Thoracic aorta (tissue), 2 donors: Measurements from ENCODE around the gene LLCFC1. TPM values are rescaled to one million over a fixed set of nuclear protein-coding genes. Genes with fewer than 3 reads are reported as not detected.

Experiments used
- ATAC-seq: fragments of 150-250 bp; one replicate; pipeline ENCODE4 v1.8.0; 2017; ENCODE audit warnings: low read depth; ENCODE audit not compliant: insufficient number of reproducible peaks, low FRiP score
- DNase-seq: peaks from one replicate; pipeline ENCODE4 v3.0.0-alpha.2; 2020; ENCODE audit warnings: low spot score
- H3K27ac ChIP-seq, 2 donors: fragments of 200-600 bp; sonication (generic); 1 replicate in 1 of 2; 2 replicates in 1 of 2; pipeline ENCODE4 v1.5.1; 2016; ENCODE audit warnings: mild to moderate bottlenecking in 2 of 2, moderate library complexity in 2 of 2
- H3K27me3 ChIP-seq: fragments of 200-600 bp; sonication (generic); replicated peaks from 2 replicates; pipeline ENCODE4 v1.6.0; 2016; ENCODE audit warnings: mild to moderate bottlenecking; ENCODE audit not compliant: insufficient read depth
- H3K36me3 ChIP-seq: fragments of 200-600 bp; sonication (generic); one replicate; pipeline ENCODE4 v1.5.1; 2016
- H3K4me1 ChIP-seq, 2 donors: fragments of 200-600 bp; sonication (generic); 1 replicate in 1 of 2; 2 replicates in 1 of 2; pipeline versions ENCODE4 v1.5.1 to v1.6.0; 2016; ENCODE audit warnings: low read depth in 2 of 2, mild to moderate bottlenecking in 1 of 2; ENCODE audit not compliant: control insufficient read depth in 1 of 2
- H3K4me3 ChIP-seq: fragments of 200-600 bp; sonication (generic); 2 replicates; pipeline ENCODE4 v1.5.1; 2016; ENCODE audit warnings: mild to moderate bottlenecking
- H3K9me3 ChIP-seq: fragments of 200-600 bp; sonication (generic); 2 replicates; pipeline ENCODE4 v1.5.1; 2016
- total RNA-seq, 2 donors: library from RNA; depleted of rRNA; stranded (reverse); fragments of >200 nt; gene quantifications; one replicate each; pipeline versions ENCODE4 v1.1.0 to v1.2.3, GENCODE V29; 2016
- TF ChIP-seq, protein P1 (sequence below): fragments of 200-600 bp; sonication (generic); IDR thresholded peaks from one replicate; pipeline ENCODE4 v1.5.1; 2019; ENCODE audit warnings: antibody characterized with exemption

The LLCFC1 gene
- total RNA-seq, 2 donors from 2014 or later, result not detected

DNA sequence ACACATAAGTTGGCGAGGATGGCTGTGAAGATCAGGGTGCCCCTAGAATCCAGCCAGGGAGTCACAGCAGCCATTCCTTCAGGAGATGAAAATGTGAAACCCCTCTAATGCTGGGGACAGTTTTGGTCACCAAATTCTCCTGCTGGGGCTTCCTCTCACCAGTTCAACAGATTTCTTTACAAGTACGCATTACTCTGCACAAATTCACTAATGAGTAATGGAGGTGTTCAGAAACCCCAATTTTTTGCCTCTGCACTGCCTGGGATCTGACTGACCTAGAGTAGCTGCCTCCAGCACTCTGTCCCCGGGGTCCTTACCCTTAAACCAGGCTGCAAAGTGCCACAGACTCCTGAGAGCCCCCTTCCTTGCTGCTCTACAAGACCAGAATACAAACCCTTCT, 21.8 kb upstream of the LLCFC1 start:
- Histone ChIP-seq H3K27ac (no peak overlapping the region), H3K4me1 (no peaks in the 10 kb centered on the region), H3K4me3 (no peak overlapping the region), H3K9me3 (no peaks in the 10 kb centered on the region), H3K36me3 (no peaks in the 10 kb centered on the region), H3K27me3 (no peaks in the 10 kb centered on the region)
- ATAC-seq, result no peak
- DNase-seq, result no peak
- TF ChIP-seq, protein P1, sequence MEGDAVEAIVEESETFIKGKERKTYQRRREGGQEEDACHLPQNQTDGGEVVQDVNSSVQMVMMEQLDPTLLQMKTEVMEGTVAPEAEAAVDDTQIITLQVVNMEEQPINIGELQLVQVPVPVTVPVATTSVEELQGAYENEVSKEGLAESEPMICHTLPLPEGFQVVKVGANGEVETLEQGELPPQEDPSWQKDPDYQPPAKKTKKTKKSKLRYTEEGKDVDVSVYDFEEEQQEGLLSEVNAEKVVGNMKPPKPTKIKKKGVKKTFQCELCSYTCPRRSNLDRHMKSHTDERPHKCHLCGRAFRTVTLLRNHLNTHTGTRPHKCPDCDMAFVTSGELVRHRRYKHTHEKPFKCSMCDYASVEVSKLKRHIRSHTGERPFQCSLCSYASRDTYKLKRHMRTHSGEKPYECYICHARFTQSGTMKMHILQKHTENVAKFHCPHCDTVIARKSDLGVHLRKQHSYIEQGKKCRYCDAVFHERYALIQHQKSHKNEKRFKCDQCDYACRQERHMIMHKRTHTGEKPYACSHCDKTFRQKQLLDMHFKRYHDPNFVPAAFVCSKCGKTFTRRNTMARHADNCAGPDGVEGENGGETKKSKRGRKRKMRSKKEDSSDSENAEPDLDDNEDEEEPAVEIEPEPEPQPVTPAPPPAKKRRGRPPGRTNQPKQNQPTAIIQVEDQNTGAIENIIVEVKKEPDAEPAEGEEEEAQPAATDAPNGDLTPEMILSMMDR, result no peak

DNA sequence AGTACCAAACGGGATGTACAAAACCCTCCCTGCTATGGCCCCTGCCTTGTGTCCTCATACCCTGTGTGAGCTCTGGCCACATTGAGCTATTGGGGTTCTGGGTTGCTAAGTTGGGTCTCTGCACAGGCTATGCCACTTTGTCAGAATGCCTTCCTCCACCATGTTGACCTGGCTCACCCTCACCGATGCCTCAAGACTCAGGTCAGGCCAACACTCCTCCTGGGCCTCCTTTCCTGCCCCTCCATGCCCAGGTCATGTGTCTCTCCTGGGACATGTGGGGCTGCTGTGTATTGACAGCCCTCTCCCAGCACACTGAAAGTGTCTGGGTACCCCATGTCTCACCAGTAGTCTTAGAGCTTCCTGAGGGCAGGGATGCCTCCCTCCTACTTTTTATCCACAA, 20.4 kb upstream of the LLCFC1 start:
- ATAC-seq (no peak), DNase-seq (no peak)
- Histone ChIP-seq H3K27ac (no peak overlapping the region), H3K9me3 (no peaks in the 10 kb centered on the region), H3K27me3 (no peaks in the 10 kb centered on the region), H3K4me3 (no peak overlapping the region), H3K36me3 (no peaks in the 10 kb centered on the region), H3K4me1 (no peaks in the 10 kb centered on the region)
- TF ChIP-seq, protein P1, result no peak

DNA sequence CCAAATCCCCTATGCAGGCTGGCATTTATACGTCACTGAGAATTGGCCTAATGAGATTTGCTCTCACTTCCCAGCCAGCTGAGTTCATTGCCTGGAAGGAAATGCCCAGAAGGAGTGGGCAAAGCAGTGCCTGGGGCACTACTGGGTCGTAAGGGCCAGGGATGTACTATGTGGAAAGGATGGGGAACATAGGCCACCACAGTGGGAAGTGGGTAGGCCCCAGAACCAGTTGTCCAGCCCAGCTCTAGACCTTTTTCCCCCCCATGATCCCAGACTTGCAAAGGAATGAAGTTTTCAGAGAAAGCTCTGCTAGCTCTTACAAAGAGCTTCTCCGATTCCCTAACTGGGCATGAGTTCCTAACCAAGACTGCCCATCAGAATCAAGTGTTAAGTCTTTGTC, 19.6 kb upstream of the LLCFC1 start:
- H3K27me3 ChIP-seq, result no peaks in the 10 kb centered on the region
- H3K36me3 ChIP-seq, result no peaks in the 10 kb centered on the region
- no peak overlapping the region for H3K4me3 ChIP-seq
- no peaks in the 10 kb centered on the region for H3K4me1 ChIP-seq
- DNase-seq, result no peak
- H3K27ac ChIP-seq, result no peak overlapping the region
- H3K9me3 ChIP-seq, result no peaks in the 10 kb centered on the region
- TF ChIP-seq, protein P1, result no peak
- ATAC-seq, result no peak

DNA sequence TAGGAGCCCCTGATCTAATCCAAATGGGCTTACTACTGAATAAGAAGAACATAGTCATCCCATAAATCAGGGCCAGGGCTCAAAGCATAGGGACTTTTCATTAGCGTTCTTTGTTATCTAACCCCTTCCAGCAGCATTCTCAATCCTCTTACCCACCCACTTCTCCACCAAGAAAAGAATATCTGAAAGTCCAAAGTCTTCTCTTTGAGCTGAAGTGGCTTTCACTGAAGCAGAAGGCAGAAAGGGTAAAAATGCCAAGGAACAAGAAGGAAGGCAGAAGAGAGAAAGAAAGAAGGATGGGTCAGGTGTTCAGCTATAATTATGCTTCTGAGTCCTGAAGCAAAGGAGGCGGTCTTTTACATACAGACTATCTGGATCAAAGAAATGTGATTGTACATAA, 15.9 kb upstream of the LLCFC1 start:
- H3K9me3 ChIP-seq, result no peaks in the 10 kb centered on the region
- DNase-seq (no peak), ATAC-seq (no peak)
- TF ChIP-seq, protein P1, result no peak
- no peaks in the 10 kb centered on the region for H3K4me1 ChIP-seq
- H3K4me3 ChIP-seq, result no peak overlapping the region
- H3K36me3 ChIP-seq, result no peaks in the 10 kb centered on the region
- H3K27ac ChIP-seq, result no peak overlapping the region
- no peaks in the 10 kb centered on the region for H3K27me3 ChIP-seq

DNA sequence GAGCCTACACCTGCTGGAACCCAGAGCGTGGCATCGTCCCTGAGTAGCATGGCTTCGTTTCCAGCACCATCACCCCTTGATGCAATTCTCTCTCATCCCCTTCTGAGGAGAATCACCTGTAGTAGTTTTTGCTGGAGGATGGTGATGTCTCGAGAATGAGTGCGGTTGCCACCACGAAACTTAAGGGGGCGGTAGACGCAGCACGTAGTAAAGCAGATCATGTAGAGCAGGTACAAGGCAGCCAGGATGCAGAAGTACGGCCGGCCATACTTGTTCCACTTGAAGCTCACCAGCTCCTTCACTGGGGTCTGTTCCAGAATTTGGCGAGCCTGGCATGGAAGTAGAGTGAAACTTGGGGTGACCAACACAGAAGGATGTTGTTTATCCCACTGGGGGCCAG, 13.9 kb upstream of the LLCFC1 start:
- Histone ChIP-seq H3K4me1 (no peaks in the 10 kb centered on the region), H3K9me3 (no peaks in the 10 kb centered on the region), H3K27ac (no peak overlapping the region), H3K36me3 (no peaks in the 10 kb centered on the region), H3K4me3 (no peak overlapping the region), H3K27me3 (no peaks in the 10 kb centered on the region)
- TF ChIP-seq, protein P1, result no peak
- DNase-seq, result no peak
- ATAC-seq, result no peak
